Measurements from ENCODE around the gene RASSF5.
A peak's percentile ranks its signal among the peaks of the same experiment; 100 is the strongest.

The RASSF5 gene

DNA sequence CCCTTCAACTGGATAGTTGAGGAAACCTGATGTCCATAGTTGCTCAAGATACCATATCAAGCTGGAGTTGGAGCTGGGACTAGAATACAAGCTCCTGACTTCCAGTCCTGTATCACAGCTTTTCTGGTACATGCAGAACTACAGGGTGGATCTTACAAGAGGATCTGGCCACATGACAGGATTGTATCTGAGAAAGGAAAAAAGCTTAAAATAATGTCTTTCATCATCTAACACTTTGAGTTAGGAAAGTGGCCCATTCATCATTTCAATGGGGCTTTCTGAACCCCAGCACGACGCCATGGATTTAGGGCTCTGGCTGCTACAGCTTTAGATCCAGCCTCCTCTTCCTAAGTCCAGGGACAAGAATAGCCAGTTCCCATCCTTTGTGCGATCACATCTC is 46.9 kb downstream of the RASSF5 start:
- H3K27ac ChIP-seq: no peak overlapping the region
- TF ChIP-seq, protein P1, sequence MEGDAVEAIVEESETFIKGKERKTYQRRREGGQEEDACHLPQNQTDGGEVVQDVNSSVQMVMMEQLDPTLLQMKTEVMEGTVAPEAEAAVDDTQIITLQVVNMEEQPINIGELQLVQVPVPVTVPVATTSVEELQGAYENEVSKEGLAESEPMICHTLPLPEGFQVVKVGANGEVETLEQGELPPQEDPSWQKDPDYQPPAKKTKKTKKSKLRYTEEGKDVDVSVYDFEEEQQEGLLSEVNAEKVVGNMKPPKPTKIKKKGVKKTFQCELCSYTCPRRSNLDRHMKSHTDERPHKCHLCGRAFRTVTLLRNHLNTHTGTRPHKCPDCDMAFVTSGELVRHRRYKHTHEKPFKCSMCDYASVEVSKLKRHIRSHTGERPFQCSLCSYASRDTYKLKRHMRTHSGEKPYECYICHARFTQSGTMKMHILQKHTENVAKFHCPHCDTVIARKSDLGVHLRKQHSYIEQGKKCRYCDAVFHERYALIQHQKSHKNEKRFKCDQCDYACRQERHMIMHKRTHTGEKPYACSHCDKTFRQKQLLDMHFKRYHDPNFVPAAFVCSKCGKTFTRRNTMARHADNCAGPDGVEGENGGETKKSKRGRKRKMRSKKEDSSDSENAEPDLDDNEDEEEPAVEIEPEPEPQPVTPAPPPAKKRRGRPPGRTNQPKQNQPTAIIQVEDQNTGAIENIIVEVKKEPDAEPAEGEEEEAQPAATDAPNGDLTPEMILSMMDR (conservative IDR thresholded peaks at IDR 0.05): no peak

DNA sequence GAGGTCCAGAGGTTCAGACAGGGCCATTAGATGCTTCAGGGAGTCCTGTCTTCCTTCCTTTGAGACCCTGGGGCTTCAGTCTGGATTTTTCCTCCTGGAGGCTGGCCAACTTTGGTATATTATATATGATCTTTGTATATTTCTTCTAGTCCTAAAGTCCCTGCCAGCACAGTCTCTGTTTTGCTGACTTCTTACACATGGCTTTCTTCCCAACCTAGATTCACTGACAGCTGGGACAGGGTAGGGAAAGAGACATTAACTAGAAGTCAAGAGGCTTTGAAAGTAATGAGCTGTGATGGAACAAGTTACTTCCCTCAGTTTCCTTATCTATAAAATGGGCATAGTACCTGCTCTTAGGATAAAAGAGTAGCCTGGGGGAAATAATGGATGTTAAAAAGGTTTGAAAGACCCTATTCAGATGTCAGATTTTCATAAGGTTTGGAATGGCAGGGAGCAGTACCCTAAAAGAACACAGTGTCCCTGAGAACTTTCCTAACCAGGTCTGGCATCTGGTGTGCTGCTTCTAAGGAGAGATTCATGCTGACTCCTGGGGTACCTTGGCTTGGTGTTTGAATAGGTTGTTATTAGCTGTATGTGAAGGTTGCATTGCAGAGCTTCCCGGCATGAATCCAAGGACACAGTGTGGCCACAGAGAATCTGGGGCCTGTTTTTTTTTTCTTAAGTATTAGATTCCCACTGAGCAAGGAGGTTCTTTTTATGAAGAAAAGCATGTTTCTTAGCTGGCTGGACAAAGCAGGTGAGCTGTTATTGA is 47.6 kb downstream of the RASSF5 start:
- TF ChIP-seq, protein P1 (conservative IDR thresholded peaks at IDR 0.05): no peak
- H3K27ac ChIP-seq: peak overlapping the region; percentile 93

DNA sequence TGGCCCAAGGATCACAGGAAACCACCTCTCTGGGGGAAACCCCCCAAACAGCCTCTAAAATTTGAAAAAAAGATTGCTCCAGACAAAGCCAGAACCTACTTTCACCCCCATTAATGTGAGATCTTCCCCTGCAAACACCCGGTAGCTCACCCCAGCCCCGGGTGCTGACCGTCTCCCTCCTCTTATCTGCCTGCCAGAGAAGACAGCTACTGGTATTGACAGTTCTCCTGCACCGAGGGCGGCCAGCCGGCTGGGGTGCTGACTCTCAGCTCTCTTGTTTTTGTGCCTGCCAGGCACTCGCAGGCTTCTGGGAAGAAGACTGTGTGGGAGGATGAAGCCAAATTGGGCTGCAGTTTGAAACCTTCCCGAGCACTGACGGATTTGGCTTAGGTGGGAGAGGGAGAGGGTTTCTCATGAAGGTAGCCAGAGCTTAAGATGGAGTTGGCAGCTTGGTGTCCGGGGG is 48.2 kb downstream of the RASSF5 start:
- H3K27ac ChIP-seq: peak overlapping the region; percentile 93
- TF ChIP-seq, protein P1 (conservative IDR thresholded peaks at IDR 0.05): no peak

DNA sequence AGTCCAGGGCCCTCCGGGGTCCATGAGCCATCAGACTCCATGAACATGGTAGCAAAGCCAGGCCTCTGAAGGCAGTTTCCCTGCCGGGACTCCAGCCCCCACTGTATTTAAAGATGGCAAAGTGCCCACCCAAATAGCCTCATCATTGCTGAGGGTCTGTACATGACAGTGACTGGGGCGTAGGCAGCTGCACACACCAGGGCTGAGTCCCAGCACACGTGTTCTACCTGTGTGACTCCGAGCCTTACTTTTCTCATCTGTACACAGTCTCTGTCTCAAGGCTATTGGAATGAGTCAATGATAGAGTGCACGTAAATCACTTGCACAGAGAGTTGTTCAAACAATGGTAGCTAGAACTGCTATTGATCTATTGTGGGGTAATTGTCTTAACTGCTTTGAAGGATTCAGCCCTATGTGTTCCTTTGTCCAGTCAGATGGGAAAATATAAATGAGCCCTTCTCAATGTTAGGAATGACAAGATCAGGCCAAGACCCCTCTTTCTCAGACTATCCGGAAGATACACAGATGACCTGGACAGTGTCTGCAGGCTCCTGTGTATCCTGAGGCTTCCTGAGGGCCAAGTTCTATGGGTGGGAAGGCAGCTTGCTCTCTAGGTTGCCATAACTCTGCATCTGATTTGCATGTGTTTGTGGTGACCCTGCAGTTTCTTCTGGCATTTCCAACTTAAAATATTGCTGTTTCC is 48.9 kb downstream of the RASSF5 start:
- TF ChIP-seq, protein P1 (conservative IDR thresholded peaks at IDR 0.05): no peak
- H3K27ac ChIP-seq: peak overlapping the region; percentile 93

DNA sequence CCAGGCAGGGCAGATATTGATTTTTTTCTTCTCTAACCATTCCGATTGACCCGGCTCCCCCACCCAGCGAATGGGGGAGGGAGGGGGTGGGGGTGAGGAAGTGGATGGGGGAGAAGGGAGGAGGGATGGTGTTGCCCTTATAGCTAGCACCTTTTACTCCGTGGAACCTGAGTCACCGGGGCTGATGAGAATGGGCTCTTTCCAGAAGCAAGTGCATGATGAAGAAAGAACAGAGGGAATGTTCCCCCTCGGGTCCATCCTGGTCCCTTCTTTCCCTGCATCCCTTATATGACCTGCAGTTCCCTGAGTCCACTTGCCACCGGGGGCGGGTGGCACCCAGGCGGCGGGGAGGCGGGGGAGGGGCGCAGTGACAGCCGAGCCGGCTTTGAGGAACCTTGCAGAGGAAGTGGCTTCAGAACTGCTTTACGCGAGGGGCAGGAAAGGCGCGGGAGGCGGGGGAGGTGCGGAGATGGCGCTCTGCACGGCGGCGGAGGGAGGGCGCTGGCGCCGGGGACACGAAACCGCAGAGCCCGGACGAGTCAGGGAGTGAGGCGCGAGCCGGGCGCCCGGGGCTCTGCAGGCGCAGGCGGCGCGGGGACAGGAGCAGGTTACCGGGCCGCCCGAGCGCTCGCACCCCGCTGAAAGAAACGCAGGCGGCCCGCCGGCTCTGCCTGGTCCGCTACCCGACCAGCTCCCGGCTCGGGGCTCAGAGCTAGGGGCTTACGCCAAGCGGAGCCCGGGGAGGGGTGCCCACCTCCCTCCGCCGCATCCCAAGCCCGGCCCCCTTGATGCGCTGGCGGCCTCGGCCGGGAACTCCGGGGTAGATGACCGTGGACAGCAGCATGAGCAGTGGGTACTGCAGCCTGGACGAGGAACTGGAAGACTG is 49.7 kb downstream of the RASSF5 start:
- peak overlapping the region; percentile 93 for H3K27ac ChIP-seq

GRCh38 chr1:206557636-206558473 is 50.5 kb downstream of the RASSF5 start:
- TF ChIP-seq, protein P1 (conservative IDR thresholded peaks at IDR 0.05): no peak
- H3K27ac ChIP-seq: peak overlapping the region; percentile 93

More for the DNA sequence above, 49.7 kb downstream of the RASSF5 start:
- TF ChIP-seq, protein P1 (conservative IDR thresholded peaks at IDR 0.05): no peak

All from VCaP (cell line).